Activated CD8-positive, alpha-beta T cell treated with anti-CD3 and anti-CD28 coated beads, Interleukin-2, amount 10 ng/mL, durations not matched to agents 7 days and 5 days (primary cell): ENCODE data around the gene IQSEC2. TPM values are rescaled to one million over a fixed set of nuclear protein-coding genes. Genes with fewer than 3 reads are reported as not detected.

Source experiments
- ATAC-seq: fragments of 150-1000 bp; cut with Tn5 transposase; one replicate; pipeline ENCODE4 v1.10.0; 2021; ENCODE audit warnings: moderate library complexity
- CTCF ChIA-PET: fragments of 350-600 bp; sonication (Branson Sonifier 250); formaldehyde crosslinking; loops from one replicate; lab custom pipeline; 2021; ENCODE audit warnings: antibody characterized with exemption; lab: Charles Lee
- POLR2A ChIA-PET: fragments of 350-600 bp; sonication (Branson Sonifier 250); formaldehyde crosslinking; loops from one replicate; lab custom pipeline; 2021; ENCODE audit warnings: antibody characterized with exemption; lab: Charles Lee
- DNase-seq: peaks from one replicate; pipeline ENCODE4 v3.0.0-alpha.2; 2020
- H3K27ac Mint-ChIP-seq: one replicate; pipeline ENCODE4 v1.8.0; 2021; ENCODE audit warnings: mild to moderate bottlenecking, mixed read lengths
- H3K27me3 Mint-ChIP-seq: one replicate; pipeline ENCODE4 v1.8.0; 2021; ENCODE audit warnings: low read depth, mixed read lengths
- H3K36me3 Mint-ChIP-seq: one replicate; pipeline ENCODE4 v1.8.0; 2021; ENCODE audit warnings: low read depth, mixed read lengths
- H3K4me1 Mint-ChIP-seq: one replicate; pipeline ENCODE4 v1.8.0; 2021; ENCODE audit warnings: low read depth, mixed read lengths
- H3K4me3 Mint-ChIP-seq: one replicate; pipeline ENCODE4 v1.8.0; 2021; ENCODE audit warnings: mild to moderate bottlenecking, mixed read lengths
- H3K9me3 Mint-ChIP-seq: one replicate; pipeline ENCODE4 v1.8.0; 2022; ENCODE audit warnings: mixed read lengths; ENCODE audit not compliant: insufficient read depth
- total RNA-seq, 2 experiments: library from RNA; stranded (reverse); gene quantifications; one replicate each; pipeline ENCODE4 v1.2.3, GENCODE V29; 2021

The IQSEC2 gene
- total RNA-seq, 2 experiments from 2014 or later: not detected

- Mint-ChIP-seq H3K27ac (no peak overlapping the region), H3K4me1 (no peaks in the 10 kb centered on the region), H3K27me3 (no peaks in the 10 kb centered on the region), H3K36me3 (no peaks in the 10 kb centered on the region), H3K9me3 (no peaks in the 10 kb centered on the region), H3K4me3 (no peak overlapping the region)
- POLR2A ChIA-PET: no interaction called here
- DNase-seq (no peak), ATAC-seq (no peak)
- CTCF ChIA-PET: interaction anchor here (0.9 to 1.7 kb wide), 2 partner anchors 13 to 15 kb away, joined by 3 to 7 read pairs; no protein-coding TSS in a partner anchor
These were observed 18.8 kb upstream of the IQSEC2 start for GRCh38 chrX:53300157-53300556.

- Mint-ChIP-seq H3K36me3 (no peaks in the 10 kb centered on the region), H3K9me3 (no peaks in the 10 kb centered on the region), H3K4me3 (no peak overlapping the region), H3K27ac (no peak overlapping the region), H3K27me3 (no peaks in the 10 kb centered on the region), H3K4me1 (no peaks in the 10 kb centered on the region)
- POLR2A ChIA-PET: no interaction called here
- ATAC-seq (no peak), DNase-seq (peak; percentile 26)
- CTCF ChIA-PET: interaction anchor here (0.6 to 2.4 kb wide), 7 partner anchors 8 to 154 kb away, joined by 3 to 7 read pairs (median 3); no protein-coding TSS in a partner anchor
These were observed 12.8 kb upstream of the IQSEC2 start for GRCh38 chrX:53294024-53294648.

- Mint-ChIP-seq H3K36me3 (no peaks in the 10 kb centered on the region), H3K27ac (no peak overlapping the region), H3K9me3 (no peaks in the 10 kb centered on the region), H3K4me3 (no peak overlapping the region), H3K4me1 (peaks cover 15% of the 10 kb centered on the region), H3K27me3 (no peaks in the 10 kb centered on the region)
- DNase-seq (no peak), ATAC-seq (no peak)
- ChIA-PET CTCF (no interaction called here), POLR2A (no interaction called here)
These were observed 10.2 kb upstream of the IQSEC2 start for GRCh38 chrX:53291596-53291995.

DNA sequence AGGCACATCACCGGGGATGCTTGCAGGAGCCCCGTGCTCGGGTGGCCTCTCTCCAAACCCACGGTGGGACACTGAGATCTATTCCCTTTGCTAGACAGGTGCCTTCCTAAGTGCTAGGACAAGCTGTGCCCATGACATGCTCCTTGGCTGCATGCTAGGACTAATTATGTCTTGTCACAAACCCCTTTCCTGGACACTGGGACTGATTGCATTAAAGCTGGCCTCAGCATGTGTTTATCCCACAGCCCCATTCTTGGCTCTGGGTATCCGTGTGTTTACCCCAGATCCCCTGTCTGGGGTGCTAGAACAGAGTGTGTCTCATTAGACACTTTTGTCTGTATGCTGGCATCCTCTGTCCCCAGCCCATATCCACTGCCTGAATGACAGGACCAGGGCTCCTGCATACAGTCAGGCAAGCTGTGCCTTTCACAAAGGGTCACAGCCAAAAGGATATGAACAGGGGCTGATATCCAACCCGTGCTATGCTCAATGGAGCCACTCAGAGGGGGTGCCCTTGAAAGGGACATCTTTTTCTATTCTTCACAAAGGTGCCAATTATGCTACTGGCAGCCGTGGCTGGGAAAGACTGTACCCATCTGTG, 9.2 kb upstream of the IQSEC2 start:
- Mint-ChIP-seq H3K36me3 (no peaks in the 10 kb centered on the region), H3K4me1 (peaks cover 22% of the 10 kb centered on the region), H3K27me3 (no peaks in the 10 kb centered on the region), H3K4me3 (no peak overlapping the region), H3K9me3 (no peaks in the 10 kb centered on the region), H3K27ac (no peak overlapping the region)
- ChIA-PET POLR2A (interaction anchor here (0.6 kb wide), 1 partner anchor 296 kb away, joined by 3 read pairs; no protein-coding TSS in a partner anchor), CTCF (no interaction called here)
- ATAC-seq: no peak
- DNase-seq: no peak

DNA sequence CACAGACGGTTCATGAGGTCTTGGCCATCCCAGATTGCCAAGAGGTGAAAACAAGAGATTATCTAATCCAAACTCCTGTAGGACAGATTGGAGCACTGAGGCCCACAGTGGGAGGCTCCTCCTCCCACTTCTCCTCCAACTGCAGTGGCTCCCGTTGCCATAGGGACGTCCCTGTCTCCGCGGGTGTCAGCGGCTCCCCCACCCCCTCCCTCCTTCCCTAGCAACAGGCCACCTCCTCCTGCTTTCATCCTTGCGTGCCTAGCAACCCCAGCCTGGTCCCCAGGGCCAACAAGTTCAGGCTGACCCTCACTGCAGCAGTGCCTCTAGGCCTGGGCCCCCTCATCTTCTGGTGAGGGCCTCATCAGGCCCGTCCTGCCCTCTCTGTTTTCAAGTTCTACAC, 6.8 kb upstream of the IQSEC2 start:
- peak; percentile 36 for DNase-seq
- H3K36me3 Mint-ChIP-seq: no peaks in the 10 kb centered on the region
- POLR2A ChIA-PET: interaction anchor here (1.5 kb wide), 1 partner anchor 135 kb away, joined by 4 read pairs; the partner anchor contains the start of gene RIBC1

GRCh38 chrX:53287493-53288138, 6.2 kb upstream of the IQSEC2 start:
- H3K27me3 Mint-ChIP-seq: no peaks in the 10 kb centered on the region
- H3K4me1 Mint-ChIP-seq: peaks cover 31% of the 10 kb centered on the region
- peak overlapping the region; percentile 76 for H3K4me3 Mint-ChIP-seq
- DNase-seq: peak; percentile 42
- CTCF ChIA-PET: interaction anchor here (0.8 to 1.5 kb wide), 4 partner anchors 24 to 30 kb away, joined by 3 to 6 read pairs (median 4); no protein-coding TSS in a partner anchor
- POLR2A ChIA-PET: interaction anchor here (0.9 to 1.5 kb wide), 3 partner anchors 134 to 246 kb away, joined by 4 to 5 read pairs (median 4); partner anchors contain the start of gene RIBC1
- H3K9me3 Mint-ChIP-seq: no peaks in the 10 kb centered on the region
- H3K36me3 Mint-ChIP-seq: no peaks in the 10 kb centered on the region
- peak; percentile 77 for ATAC-seq
- H3K27ac Mint-ChIP-seq: peak overlapping the region; percentile 89

More for the DNA sequence above, 6.8 kb upstream of the IQSEC2 start:
- Mint-ChIP-seq H3K4me3 (peak overlapping the region; percentile 76), H3K4me1 (peaks cover 31% of the 10 kb centered on the region), H3K9me3 (no peaks in the 10 kb centered on the region), H3K27me3 (no peaks in the 10 kb centered on the region), H3K27ac (peak overlapping the region; percentile 89)
- peak; percentile 31 for ATAC-seq
- CTCF ChIA-PET: interaction anchor here (0.8 to 1.5 kb wide), 3 partner anchors 23 to 30 kb away, joined by 3 to 6 read pairs (median 5); no protein-coding TSS in a partner anchor

- ChIA-PET POLR2A (interaction anchor here (0.9 to 1.5 kb wide), 2 partner anchors 136 to 247 kb away, joined by 3 to 4 read pairs; partner anchors contain the start of gene SMC1A), CTCF (interaction anchor here (0.7 to 1.4 kb wide), 8 partner anchors 8 to 196 kb away, joined by 3 to 7 read pairs (median 4); no protein-coding TSS in a partner anchor)
- no peak overlapping the region for H3K27ac Mint-ChIP-seq
- no peaks in the 10 kb centered on the region for H3K36me3 Mint-ChIP-seq
- H3K4me1 Mint-ChIP-seq: peaks cover 31% of the 10 kb centered on the region
- no peaks in the 10 kb centered on the region for H3K27me3 Mint-ChIP-seq
- H3K9me3 Mint-ChIP-seq: no peaks in the 10 kb centered on the region
- no peak overlapping the region for H3K4me3 Mint-ChIP-seq
- ATAC-seq: no peak
- DNase-seq: no peak
These were observed 4.8 kb upstream of the IQSEC2 start for GRCh38 chrX:53286171-53286570.

DNA sequence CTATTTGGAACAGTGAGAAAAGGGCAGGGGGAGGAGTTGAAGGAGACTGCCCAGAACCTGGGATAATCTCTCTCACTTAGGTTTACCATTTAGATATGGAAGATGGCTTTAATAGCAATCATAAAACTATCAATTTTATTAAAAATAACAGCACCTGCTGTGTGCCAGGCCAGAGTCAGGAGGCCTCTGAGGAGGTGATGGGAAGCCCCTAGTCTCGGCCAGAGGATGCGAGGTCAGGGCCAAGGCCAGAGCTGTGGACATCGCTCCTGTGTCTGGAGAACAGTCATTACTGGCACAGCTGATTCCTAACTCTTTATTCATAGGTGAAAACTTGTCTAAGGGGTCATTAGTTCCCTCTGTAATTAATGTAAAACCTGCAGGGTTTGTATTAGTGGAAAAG, 4.2 kb upstream of the IQSEC2 start:
- peaks cover 31% of the 10 kb centered on the region for H3K4me1 Mint-ChIP-seq
- peak overlapping the region; percentile 49 for H3K27ac Mint-ChIP-seq
- H3K9me3 Mint-ChIP-seq: no peaks in the 10 kb centered on the region
- no peaks in the 10 kb centered on the region for H3K36me3 Mint-ChIP-seq
- CTCF ChIA-PET: interaction anchor here (0.7 to 1.4 kb wide), 8 partner anchors 8 to 197 kb away, joined by 3 to 7 read pairs (median 4); no protein-coding TSS in a partner anchor
- no peak overlapping the region for H3K4me3 Mint-ChIP-seq
- DNase-seq: no peak
- POLR2A ChIA-PET: interaction anchor here (0.9 kb wide), 1 partner anchor 137 kb away, joined by 3 read pairs; the partner anchor contains the start of gene SMC1A
- no peaks in the 10 kb centered on the region for H3K27me3 Mint-ChIP-seq
- ATAC-seq: no peak

GRCh38 chrX:53284684-53285447, 3.5 kb upstream of the IQSEC2 start:
- no peaks in the 10 kb centered on the region for H3K9me3 Mint-ChIP-seq
- peak overlapping the region; percentile 49 for H3K27ac Mint-ChIP-seq
- ATAC-seq (peak; percentile 46), DNase-seq (peak; percentile 56)
- H3K36me3 Mint-ChIP-seq: no peaks in the 10 kb centered on the region
- H3K4me3 Mint-ChIP-seq: peak overlapping the region; percentile 18
- ChIA-PET CTCF (interaction anchor here (0.6 to 2.8 kb wide), 12 partner anchors 9 to 162 kb away, joined by 3 to 11 read pairs (median 3); no protein-coding TSS in a partner anchor), POLR2A (no interaction called here)
- H3K27me3 Mint-ChIP-seq: no peaks in the 10 kb centered on the region
- H3K4me1 Mint-ChIP-seq: peaks cover 37% of the 10 kb centered on the region

DNA sequence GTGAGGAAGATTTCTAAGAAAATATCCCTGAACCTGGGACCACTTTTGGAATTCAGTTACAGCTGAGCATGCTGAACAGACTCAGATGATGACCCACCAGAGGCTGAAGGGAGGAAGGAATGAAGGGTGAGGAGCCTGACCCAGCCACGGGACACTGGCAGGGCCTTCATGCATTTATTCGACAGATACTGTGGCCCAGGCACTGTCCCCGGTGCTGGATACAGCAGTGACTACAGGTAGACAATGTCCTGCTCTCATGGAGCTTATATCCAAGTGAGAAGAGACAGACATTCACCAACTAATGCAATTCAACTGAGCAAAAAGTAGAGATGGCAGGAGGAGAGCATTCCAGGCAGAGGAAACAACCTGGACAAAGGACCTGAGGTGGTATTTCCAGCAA, 2.2 kb upstream of the IQSEC2 start:
- H3K27me3 Mint-ChIP-seq: no peaks in the 10 kb centered on the region
- no peak overlapping the region for H3K4me3 Mint-ChIP-seq
- H3K27ac Mint-ChIP-seq: no peak overlapping the region
- ChIA-PET POLR2A (no interaction called here), CTCF (interaction anchor here (0.9 to 2.8 kb wide), 9 partner anchors 9 to 163 kb away, joined by 3 to 11 read pairs (median 5); no protein-coding TSS in a partner anchor)
- no peaks in the 10 kb centered on the region for H3K36me3 Mint-ChIP-seq
- no peaks in the 10 kb centered on the region for H3K9me3 Mint-ChIP-seq
- H3K4me1 Mint-ChIP-seq: peaks cover 38% of the 10 kb centered on the region
- ATAC-seq: no peak
- DNase-seq: no peak

GRCh38 chrX:53283099-53283498, 1.7 kb upstream of the IQSEC2 start:
- H3K27ac Mint-ChIP-seq: no peak overlapping the region
- H3K36me3 Mint-ChIP-seq: no peaks in the 10 kb centered on the region
- no peaks in the 10 kb centered on the region for H3K9me3 Mint-ChIP-seq
- peaks cover 34% of the 10 kb centered on the region for H3K4me1 Mint-ChIP-seq
- no peaks in the 10 kb centered on the region for H3K27me3 Mint-ChIP-seq
- ChIA-PET CTCF (interaction anchor here (0.9 to 2.8 kb wide), 7 partner anchors 11 to 199 kb away, joined by 3 to 11 read pairs (median 5); no protein-coding TSS in a partner anchor), POLR2A (no interaction called here)
- DNase-seq (no peak), ATAC-seq (no peak)
- no peak overlapping the region for H3K4me3 Mint-ChIP-seq
